ENCODE measurements around the gene MRPS11. TPM values are rescaled to one million over a fixed set of nuclear protein-coding genes. Genes with fewer than 3 reads are reported as not detected.

The MRPS11 gene
- total and polyA plus RNA-seq, 2 of the 4 experiments (the other 2 are of a cell fraction): 66.1 to 87.8 TPM

DNA sequence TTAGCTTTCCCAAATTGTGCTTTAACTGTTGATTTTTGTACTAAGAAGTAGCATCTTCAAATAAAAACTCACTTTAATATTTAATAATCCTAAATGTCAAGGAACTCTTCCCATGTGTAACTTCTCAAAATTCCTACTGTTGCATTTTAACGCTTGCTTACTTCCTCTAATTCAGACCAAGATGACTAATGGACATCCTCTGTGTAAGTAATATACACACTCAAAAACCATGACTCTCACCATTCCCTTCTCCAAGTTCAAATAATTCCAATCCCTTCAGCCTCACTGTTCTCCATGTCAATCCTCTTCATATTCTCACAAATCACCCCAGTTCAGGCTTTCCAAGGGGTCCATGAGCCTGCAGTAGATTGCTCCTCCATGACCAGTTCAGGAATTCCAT is 13.3 kb upstream of the MRPS11 start:
- intact Hi-C loops (cut with micrococcal nuclease): no loop called here
- ATAC-seq (ENCODE audit: low read depth) (0 out of 2 replicates have a peak, but pooled peaks have one; percentile 19), DNase-seq (peak; percentile 39)
- Histone ChIP-seq H3K4ac (ENCODE audit: low read depth, low read length) (no peak overlapping the region), H2BK5ac (ENCODE audit: low read depth, low read length, poor library complexity, severe bottlenecking) (no peak overlapping the region), H3K9me1 (ENCODE audit: insufficient read depth, low read length) (0 out of 2 replicates have a peak, but pooled peaks cover 3% of the 10 kb centered on the region), H3K14ac (replicated peaks; ENCODE audit: low read depth, low read length) (no peak overlapping the region), H4K5ac (ENCODE audit: low read depth, low read length) (no peak overlapping the region), H4K91ac (ENCODE audit: insufficient read depth, low read depth, low read length) (no peak overlapping the region), H3K4me1 (ENCODE audit: control insufficient read depth, insufficient read depth, low read length) (peaks cover 1% of the 10 kb centered on the region; the same call in 1 of the 2 replicates), H4K20me1 (ENCODE audit: insufficient read depth, low read length) (no peaks in the 10 kb centered on the region), H2AK5ac (ENCODE audit: low read depth, low read length) (no peak overlapping the region), H4K8ac (ENCODE audit: low read depth in 2 of 2, low read length in 2 of 2) (no peak overlapping the region), H3K4me2 (ENCODE audit: low read depth, low read length) (no peak overlapping the region), H3K27ac (ENCODE audit: insufficient read depth, low read length) (no peak overlapping the region), H2BK120ac (ENCODE audit: low read depth, low read length) (no peak overlapping the region), H3K23ac (ENCODE audit: low read depth, low read length) (no peak overlapping the region), H3K9ac (ENCODE audit: low read depth, low read length) (no peak overlapping the region), H2AK9ac (replicated peaks; ENCODE audit: low read depth, low read length, poor library complexity) (no peak overlapping the region), H3K18ac (ENCODE audit: low read depth, low read length) (no peak overlapping the region), H3K36me3 (ENCODE audit: control insufficient read depth, insufficient read depth, low read length) (peaks cover 5% of the 10 kb centered on the region), H2BK15ac (ENCODE audit: low read depth, low read length) (no peak overlapping the region), H3K56ac (ENCODE audit: extremely low read depth, insufficient read depth, low read length) (no peak overlapping the region), H3K9me3 (ENCODE audit: control insufficient read depth, insufficient read depth, low read length) (no peaks in the 10 kb centered on the region), H2AFZ (replicated peaks; ENCODE audit: low read length, poor library complexity) (no peak overlapping the region), H3K79me1 (ENCODE audit: low read depth in 1 of 2, low read length in 2 of 2) (no peaks in the 10 kb centered on the region), H3K4me3 (ENCODE audit: insufficient read depth, low read depth, low read length) (no peak overlapping the region), H3K27me3 (ENCODE audit: control insufficient read depth, insufficient read depth, low read length) (peaks cover 4% of the 10 kb centered on the region; the same call in 1 of the 2 replicates), H2BK20ac (ENCODE audit: low read depth, low read length) (no peak overlapping the region)
- WGBS, 2 experiments (ENCODE audit: extremely low coverage in 2 of 2, insufficient read length in 1 of 2): 33% methylated on average over 1 of the region's 1 CpG; no CpG with 5 or more reads in 1 of the 2 experiments
- CTCF ChIA-PET: interaction anchor here (0.8 to 1.3 kb wide), 4 partner anchors 9 to 146 kb away, joined by 3 to 5 read pairs (median 4); no protein-coding TSS in a partner anchor
- BruUV-seq (replicated peaks): no TSS peak
- in situ Hi-C loops (cut with MboI; ENCODE audit: low sequenced_read_pairs): no loop called here
- dilution Hi-C loops (cut with HindIII; ENCODE audit: low sequenced_read_pairs, unreplicated experiment): no loop called here
- POLR2A ChIA-PET (ENCODE audit: unreplicated experiment): no interaction called here
- TF ChIP-seq NFE2L2 (IDR thresholded peaks at IDR 0.05; ENCODE audit: low read depth, low read length) (no peak), CHD1 (IDR thresholded peaks at IDR 0.05; ENCODE audit: low read depth, low read length) (no peak), RAD21 (IDR thresholded peaks at IDR 0.05; ENCODE audit: low read length) (no peak), MAZ (IDR thresholded peaks at IDR 0.05; ENCODE audit: borderline replicate concordance, low read depth, low read length) (no peak), ELK1 (IDR thresholded peaks at IDR 0.05; ENCODE audit: borderline replicate concordance, low read depth, low read length) (no peak), SMC3 (IDR thresholded peaks at IDR 0.05; ENCODE audit: low read depth, low read length) (no peak), FOS (IDR thresholded peaks at IDR 0.05; ENCODE audit: low read depth, low read length) (no peak), MAFK (IDR thresholded peaks at IDR 0.05; ENCODE audit: low read depth, low read length) (no peak)

Data from IMR-90 (cell line).